Measurements from ENCODE around the gene RGS1.

DNA sequence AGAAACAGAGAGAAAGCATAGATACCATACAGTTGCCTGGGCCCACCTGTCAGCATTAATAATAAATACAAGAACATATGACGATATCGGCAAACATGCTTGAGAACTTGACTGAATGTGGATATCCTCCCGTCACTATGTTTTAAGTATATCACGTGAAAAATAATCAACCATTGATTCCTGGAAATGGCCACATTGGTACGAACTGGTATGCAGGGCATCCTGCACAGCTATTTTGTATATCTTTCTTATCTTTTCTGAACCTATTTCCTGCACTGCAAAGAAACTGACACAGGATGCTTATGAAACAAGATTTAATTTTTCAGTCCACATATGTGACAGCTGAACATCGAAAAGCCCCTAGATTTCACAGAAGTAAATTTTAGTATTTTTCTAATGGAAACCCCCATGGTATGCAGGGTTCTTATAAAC, 22.8 kb upstream of the RGS1 start:
- TF ChIP-seq CTCF (IDR thresholded peaks at IDR 0.05) (no peak), POLR2A (IDR thresholded peaks at IDR 0.05) (no peak)
